Measurements from ENCODE around the gene SP8. TPM values are rescaled to one million over a fixed set of nuclear protein-coding genes. Genes with fewer than 3 reads are reported as not detected.

Gene SP8
- total RNA-seq, 1 donor from 2014 or later, result not detected

DNA sequence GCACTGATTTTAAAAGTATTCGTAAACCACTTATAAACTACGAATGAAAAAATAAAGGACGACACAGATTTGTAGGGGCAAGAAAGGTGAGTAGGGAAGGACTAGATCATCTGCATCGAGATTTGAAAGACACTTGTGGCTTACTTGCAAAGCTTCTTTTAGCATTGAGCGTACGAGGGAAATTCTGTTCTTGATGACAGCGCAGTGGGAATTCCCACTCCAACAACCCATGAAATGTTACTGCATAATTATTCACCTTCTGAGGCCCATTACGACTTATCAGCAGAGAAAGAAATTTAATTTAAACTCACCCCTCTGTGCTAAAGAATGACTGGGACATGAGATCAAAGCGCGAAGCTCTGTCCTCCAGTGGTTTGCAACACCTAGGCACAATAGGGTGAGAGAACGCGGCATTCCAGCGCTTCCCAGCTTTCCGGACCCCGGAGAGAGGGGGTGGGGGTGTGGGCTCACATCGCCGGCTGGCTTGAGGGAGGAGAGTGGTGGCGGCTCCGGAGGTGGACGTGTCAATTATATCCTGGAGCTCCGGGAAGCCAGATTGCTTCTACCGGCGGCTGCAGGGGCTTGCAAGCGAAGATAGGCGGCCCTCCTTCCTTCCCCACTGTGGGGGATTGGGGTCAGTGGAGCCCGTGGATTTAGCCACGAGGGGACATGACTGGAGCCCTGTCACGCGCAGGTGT is 10.3 kb downstream of the SP8 start:
- DNase-seq (ENCODE audit: low read depth, low spot score), result no peak

DNA sequence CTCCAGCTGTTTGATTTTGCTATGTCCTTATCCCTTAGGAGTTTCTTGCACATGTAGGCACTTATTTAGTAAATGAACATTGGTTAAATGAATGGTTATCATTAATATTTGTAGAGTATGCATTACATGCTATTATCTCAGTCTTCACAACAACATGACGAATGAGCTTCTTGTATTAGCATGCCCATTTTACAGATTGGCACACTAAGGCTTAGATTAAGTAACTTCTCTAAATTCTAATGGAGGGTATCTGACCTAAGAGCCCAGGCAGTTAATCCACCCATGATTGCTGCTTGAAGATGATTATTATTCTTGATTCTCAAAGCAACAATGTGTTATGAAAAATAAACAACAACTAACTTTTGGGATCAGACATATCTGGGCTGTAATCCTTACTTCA is 32.7 kb downstream of the SP8 start:
- no peak for DNase-seq (ENCODE audit: low read depth, low spot score)

DNA sequence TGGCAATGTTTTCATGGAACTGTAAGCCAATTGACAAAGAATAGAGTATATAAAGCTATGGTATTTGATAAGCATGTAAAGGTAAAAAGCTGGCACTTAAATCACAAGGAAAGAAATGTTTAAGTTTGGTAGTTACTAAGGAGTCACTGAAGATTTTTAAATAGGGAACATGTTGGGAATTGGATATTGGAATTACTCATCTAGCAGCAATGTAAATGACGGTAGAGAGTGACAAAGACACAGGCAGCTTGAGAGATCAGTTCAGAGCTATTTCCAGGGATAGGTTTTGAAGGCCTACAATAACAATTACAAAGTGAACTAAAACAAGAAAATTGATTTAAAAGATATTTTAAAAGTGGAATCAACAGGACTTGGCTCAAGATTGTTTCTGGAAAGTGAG is 36.8 kb downstream of the SP8 start:
- no peak for DNase-seq (ENCODE audit: low read depth, low spot score)

DNA sequence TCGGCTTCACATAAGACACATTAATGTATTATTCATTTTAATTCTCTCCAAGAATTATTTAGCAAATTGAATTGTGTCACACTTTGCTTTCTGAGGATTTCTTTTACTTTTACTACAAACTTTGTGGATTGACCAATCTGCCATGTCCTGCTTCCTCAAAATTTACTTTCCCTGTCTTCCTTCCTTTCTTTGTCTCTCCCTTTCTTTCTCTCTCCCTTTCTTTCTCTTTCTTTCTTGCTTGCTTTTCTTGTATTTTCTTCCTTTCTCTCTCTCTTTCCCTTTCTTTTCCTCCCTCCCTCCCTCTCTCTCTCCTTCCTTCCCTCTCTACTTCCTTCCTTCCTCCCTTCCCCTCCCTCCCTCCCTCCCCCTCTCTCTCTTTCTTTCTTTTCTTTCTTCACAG is 37.8 kb downstream of the SP8 start:
- no peak for DNase-seq (ENCODE audit: low read depth, low spot score)

DNA sequence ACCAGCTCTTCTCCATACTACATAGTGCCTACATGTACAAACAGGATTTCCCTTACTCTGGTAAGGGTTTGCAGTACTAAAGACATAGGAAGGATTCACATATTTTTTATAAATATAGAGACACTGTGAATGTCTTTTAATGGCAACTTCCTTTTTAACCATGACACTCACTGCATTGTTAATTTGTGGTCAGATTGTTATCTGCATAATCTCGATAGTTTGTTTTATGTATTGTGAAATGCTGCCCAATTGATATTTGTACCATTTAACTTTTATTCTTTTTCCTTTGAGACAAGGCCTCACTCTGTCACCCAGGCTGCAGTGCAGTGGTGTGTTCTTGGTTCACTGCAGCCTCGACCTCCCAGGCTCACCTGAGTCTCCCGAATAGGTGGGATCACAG is 39.7 kb downstream of the SP8 start:
- no peak for DNase-seq (ENCODE audit: low read depth, low spot score)

DNA sequence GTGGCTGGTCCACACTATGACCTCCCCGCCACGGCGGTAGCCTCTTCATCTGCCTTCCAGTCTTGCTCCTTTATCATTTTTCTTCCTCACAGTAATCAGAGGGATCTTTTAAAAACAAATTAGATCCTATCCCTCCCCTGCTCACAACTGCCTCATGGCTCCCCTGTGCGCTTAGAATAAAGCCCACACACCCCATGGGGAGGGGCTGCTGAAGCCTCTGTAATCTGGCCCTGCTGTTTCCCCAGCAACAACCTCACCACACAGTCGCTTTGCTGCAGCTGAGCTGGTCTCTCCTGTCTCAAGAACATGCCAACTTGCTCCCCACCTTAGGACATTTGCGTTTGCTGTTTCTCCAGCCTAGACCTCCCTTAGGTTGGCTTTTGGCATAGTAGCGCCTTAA is 41.0 kb downstream of the SP8 start:
- DNase-seq (ENCODE audit: low read depth, low spot score), result no peak

DNA sequence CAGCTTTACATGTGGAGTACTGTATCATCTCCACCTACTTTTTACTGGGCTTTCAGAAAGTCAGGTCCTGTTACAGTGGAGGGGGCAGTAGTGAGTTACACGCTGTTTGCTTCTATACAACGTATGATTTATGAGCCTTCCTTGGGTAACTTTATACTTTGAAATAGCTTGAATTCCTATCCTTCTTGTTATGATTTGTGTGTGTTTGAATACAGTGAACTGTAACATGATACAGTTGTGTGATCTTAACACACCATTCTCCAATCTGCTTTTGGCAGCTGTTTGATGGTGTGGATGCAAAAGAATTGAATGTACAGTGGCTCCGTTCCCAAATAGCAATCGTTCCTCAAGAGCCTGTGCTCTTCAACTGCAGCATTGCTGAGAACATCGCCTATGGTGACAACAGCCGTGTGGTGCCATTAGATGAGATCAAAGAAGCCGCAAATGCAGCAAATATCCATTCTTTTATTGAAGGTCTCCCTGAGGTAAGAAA is 41.7 kb downstream of the SP8 start:
- no peak for DNase-seq (ENCODE audit: low read depth, low spot score)

DNA sequence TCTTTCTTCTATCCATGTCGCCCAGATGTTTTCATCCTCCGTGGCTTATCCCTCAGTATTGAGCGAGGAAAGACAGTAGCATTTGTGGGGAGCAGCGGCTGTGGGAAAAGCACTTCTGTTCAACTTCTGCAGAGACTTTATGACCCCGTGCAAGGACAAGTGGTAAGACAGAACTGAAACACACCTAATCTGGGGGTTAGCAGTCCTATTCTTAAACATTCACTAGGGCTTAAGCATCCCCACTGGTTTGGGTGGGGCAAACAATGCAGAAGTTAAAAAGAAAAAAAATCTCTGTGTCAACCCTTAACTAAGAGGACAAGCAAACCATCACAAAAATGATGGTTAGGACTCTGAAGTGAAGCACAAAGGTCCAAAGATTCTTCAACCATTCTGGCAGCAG is 43.8 kb downstream of the SP8 start:
- DNase-seq (ENCODE audit: low read depth, low spot score), result no peak

DNA sequence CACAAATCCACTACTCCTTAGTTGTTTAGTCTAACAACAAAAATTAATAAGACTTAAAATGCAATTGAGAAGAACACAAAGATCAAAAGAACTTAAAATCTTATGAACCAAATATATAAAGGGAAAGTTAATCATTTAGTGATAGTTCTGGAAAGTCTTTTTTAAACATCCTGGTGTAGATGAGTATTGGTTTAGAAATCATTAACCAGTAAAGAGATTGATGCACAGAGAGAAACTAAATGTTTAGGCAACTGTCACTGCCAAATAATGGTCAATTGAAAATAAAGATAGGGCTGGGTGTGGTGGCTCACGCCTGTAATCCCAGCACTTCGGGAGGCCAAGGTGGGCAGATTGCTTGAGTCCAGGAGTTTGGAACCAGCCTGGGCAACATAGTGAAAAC is 44.9 kb downstream of the SP8 start:
- DNase-seq (ENCODE audit: low read depth, low spot score), result no peak

DNA sequence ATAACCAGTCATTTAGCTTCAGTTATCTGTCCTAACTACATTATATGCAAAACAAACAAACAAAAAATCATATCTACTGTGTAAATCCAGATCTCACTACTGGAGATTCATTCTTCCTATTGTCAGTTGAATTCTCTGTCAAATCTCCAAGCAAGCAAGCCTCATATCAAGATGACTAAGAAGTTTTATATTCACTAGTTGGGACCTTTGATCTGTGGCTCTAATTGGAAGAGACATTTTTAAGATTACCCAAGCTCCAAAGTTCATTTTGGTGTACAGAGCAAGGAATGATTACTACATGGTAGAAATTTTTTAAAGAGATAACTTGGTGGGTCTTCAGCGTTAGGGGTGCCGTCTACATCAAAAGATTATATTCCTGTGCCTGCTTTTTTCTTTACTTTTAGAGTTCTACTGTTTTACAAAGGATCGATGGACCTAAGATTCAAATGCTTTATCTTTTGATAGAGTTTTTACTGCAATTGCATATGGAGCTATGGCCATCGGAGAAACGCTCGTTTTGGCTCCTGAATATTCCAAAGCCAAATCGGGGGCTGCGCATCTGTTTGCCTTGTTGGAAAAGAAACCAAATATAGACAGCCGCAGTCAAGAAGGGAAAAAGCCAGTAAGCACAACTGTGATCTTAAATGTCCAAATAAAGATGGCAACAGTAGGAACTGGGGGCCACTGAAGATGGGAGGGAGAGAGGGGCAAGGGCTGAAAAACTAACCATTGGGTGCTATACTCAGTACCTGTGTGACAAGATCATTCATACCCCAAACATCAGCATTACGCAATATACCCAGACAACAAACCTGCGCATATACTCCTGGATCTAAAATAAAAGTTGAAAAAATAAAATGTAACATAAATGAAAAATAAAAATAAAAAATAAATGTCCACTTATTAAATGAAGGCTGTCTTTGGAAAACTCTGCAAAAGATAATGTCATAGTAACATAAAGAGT is 47.9 kb downstream of the SP8 start:
- no peak for DNase-seq (ENCODE audit: low read depth, low spot score)

DNA sequence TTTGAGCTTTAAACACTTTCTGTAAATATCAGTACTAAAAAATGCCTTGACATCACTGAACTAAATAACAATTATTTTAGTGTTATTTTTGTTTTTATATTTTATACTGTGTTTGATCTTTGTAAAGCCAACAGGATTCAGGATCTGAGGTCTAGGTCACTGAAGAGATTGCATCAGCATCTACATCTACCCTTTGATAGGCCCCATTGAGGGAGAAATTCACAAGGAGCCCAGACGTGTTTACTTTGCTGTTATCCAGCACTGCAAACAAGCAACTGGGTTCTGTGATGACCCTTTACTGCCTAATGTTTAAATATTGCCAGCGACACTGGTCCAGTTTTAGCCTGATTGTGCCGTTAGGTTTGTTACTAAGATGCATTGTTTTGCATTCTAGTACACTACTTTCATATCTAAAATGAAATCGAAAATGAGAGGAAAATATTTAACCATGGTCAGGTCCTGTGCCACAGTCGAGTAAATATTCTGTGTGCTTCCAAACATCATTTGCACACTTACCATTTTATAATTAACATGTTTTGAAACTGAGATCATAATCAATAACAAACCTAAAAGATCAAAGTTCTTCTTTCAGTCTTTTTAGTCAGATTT is 48.7 kb downstream of the SP8 start:
- no peak for DNase-seq (ENCODE audit: low read depth, low spot score)

DNA sequence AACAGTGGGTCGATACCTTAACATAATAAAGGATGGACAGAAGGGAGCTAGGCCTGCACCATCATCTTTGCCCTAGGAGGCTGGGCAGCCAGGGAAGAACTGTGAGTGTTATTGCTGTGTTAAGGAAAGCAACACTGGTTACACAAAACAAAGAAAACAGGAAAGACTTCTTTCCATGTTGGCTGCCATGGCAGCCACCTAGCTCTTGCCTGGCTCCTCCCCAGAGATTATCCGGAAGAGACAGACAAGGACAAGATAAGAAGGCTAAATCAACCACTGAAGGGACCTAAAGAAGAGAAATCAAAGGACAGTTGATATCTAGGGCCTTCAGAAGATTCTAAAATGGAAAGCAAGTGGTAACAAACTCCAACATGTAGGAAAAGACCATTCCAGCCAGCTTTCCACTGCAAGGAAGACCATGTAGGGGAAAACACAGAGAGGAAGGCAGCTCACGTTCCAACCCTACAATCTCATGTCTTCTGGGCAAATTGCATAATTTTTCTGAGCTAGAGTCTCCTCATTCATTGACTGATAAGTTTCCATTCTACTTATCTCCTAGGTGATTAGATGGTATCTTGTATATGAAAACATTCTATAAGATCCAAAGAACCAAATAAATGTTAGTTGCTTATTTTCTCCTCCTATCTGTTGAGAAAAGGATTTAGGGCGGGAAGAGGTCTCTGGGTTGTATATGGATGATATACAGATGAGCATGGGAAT is 51.2 kb downstream of the SP8 start:
- no peak for DNase-seq (ENCODE audit: low read depth, low spot score)

Other genes with a start within 250 kb of the SP8 start
- gene ABCB5, start 171.2 kb downstream of the SP8 start, total RNA-seq, result not detected in 2 replicates